WERI-Rb-1 (cell line): ENCODE data around the gene CYP4F22.
"Not testable (repeated sequence)": the region's sequence is repeated elsewhere in the genome, so short reads cannot be mapped to it uniquely, and the experiment has no call there.

ENCODE experiments used
- DNase-seq: peaks from one replicate; pipeline ENCODE4 v3.0.0-alpha.2; 2020
- H3K27ac ChIP-seq: fragments of 250-450 bp; sonication (Bioruptor Pico); 2 replicates; pipeline ENCODE4 v1.5.1; 2020; ENCODE audit warnings: mild to moderate bottlenecking, moderate library complexity
- H3K27me3 ChIP-seq: fragments of 250-450 bp; sonication (Bioruptor Pico); 2 replicates; pipeline ENCODE4 v1.5.1; 2021; ENCODE audit warnings: mild to moderate bottlenecking, low read depth, moderate library complexity; ENCODE audit not compliant: insufficient read depth, severe bottlenecking
- H3K36me3 ChIP-seq: fragments of 250-450 bp; sonication (Bioruptor Pico); 2 replicates; pipeline ENCODE4 v1.5.1; 2020; ENCODE audit warnings: mild to moderate bottlenecking, moderate library complexity
- H3K4me3 ChIP-seq: 2 replicates; pipeline ENCODE4 v1.5.1; 2011; ENCODE audit warnings: low read depth, mild to moderate bottlenecking, control low read depth, low read length
- H3K9me3 ChIP-seq: fragments of 250-450 bp; sonication (Bioruptor Pico); 2 replicates; pipeline ENCODE4 v1.5.1; 2021; ENCODE audit warnings: mild to moderate bottlenecking, moderate library complexity; ENCODE audit not compliant: severe bottlenecking
- CTCF ChIP-seq: IDR thresholded peaks from 2 replicates; pipeline ENCODE4 v1.5.1; 2011; ENCODE audit warnings: low read depth, mild to moderate bottlenecking, control low read depth, inconsistent platforms, low read length

The CYP4F22 gene

GRCh38 chr19:15506074-15506571 is 2.2 kb upstream of the CYP4F22 start:
- H3K36me3 ChIP-seq, result no peaks in the 10 kb centered on the region
- peaks cover 79% of the 10 kb centered on the region for H3K27me3 ChIP-seq
- H3K27ac ChIP-seq, result no peak overlapping the region
- H3K9me3 ChIP-seq, result no peaks in the 10 kb centered on the region
- DNase-seq, result no peak
- no peak overlapping the region for H3K4me3 ChIP-seq
- no peak for TF ChIP-seq CTCF

GRCh38 chr19:15507068-15508034 is 974 bp upstream of the CYP4F22 start:
- H3K9me3 ChIP-seq, result no peaks in the 10 kb centered on the region
- H3K4me3 ChIP-seq, result no peak overlapping the region
- no peak for DNase-seq
- no peak overlapping the region for H3K27ac ChIP-seq
- peaks cover 82% of the 10 kb centered on the region for H3K27me3 ChIP-seq
- no peaks in the 10 kb centered on the region for H3K36me3 ChIP-seq
- TF ChIP-seq CTCF, result no peak

GRCh38 chr19:15511671-15512424 is 3.5 kb downstream of the CYP4F22 start:
- no peak overlapping the region for H3K27ac ChIP-seq
- DNase-seq, result no peak
- peaks cover 3% of the 10 kb centered on the region for H3K9me3 ChIP-seq
- no peak for TF ChIP-seq CTCF
- no peaks in the 10 kb centered on the region for H3K36me3 ChIP-seq
- H3K27me3 ChIP-seq, result peaks cover 82% of the 10 kb centered on the region
- H3K4me3 ChIP-seq, result no peak overlapping the region

GRCh38 chr19:15515227-15515625 is 6.9 kb downstream of the CYP4F22 start:
- H3K36me3 ChIP-seq, H3K4me3 ChIP-seq, H3K9me3 ChIP-seq, H3K27ac ChIP-seq, DNase-seq: not testable (repeated sequence)
- peaks cover 76% of the 10 kb centered on the region for H3K27me3 ChIP-seq

GRCh38 chr19:15516363-15516762 is 8.0 kb downstream of the CYP4F22 start:
- Histone ChIP-seq H3K36me3 (no peaks in the 10 kb centered on the region), H3K27me3 (peaks cover 73% of the 10 kb centered on the region), H3K4me3 (no peak overlapping the region), H3K9me3 (peaks cover 3% of the 10 kb centered on the region), H3K27ac (no peak overlapping the region)
- TF ChIP-seq CTCF, result no peak
- no peak for DNase-seq

- no peak for TF ChIP-seq CTCF
- Histone ChIP-seq H3K27ac (no peak overlapping the region), H3K27me3 (peaks cover 72% of the 10 kb centered on the region), H3K36me3 (no peaks in the 10 kb centered on the region), H3K4me3 (no peak overlapping the region), H3K9me3 (peaks cover 3% of the 10 kb centered on the region)
- no peak for DNase-seq
Measured at GRCh38 chr19:15517778-15518177, 9.5 kb downstream of the CYP4F22 start.
